Neural cell (in vitro differentiated cells): ENCODE data around the gene GGA2. TPM values are rescaled to one million over a fixed set of nuclear protein-coding genes. Genes with fewer than 3 reads are reported as not detected.

Experiments
- H2AFZ ChIP-seq: fragments of 200-600, 300-800 bp; sonication (generic), shearing (Covaris generic); 2 replicates; pipeline ENCODE4 v1.6.0; 2014; ENCODE audit warnings: low read depth, mild to moderate bottlenecking, antibody characterized with exemption, low read length, moderate library complexity
- H3F3A ChIP-seq: fragments of 200-600 bp; shearing (Covaris generic); 2 replicates; pipeline ENCODE4 v1.6.1; 2016; ENCODE audit warnings: mild to moderate bottlenecking, moderate library complexity, mixed read lengths, antibody characterized with exemption, low read length; ENCODE audit not compliant: insufficient read depth, poor library complexity, severe bottlenecking
- H3K27ac ChIP-seq: fragments of 200-600, 300-800 bp; sonication (generic), shearing (Covaris generic); 2 replicates; pipeline ENCODE4 v1.5.1; 2014; ENCODE audit warnings: mild to moderate bottlenecking, low read length, moderate library complexity
- H3K27me3 ChIP-seq: fragments of 300-800, 200-600 bp; sonication (generic), shearing (Covaris generic); 2 replicates; pipeline ENCODE4 v1.6.0; 2014; ENCODE audit warnings: mild to moderate bottlenecking, low read depth, low read length, moderate library complexity; ENCODE audit not compliant: insufficient read depth
- H3K36me3 ChIP-seq: fragments of 300-800, 200-600 bp; sonication (generic), shearing (Covaris generic); 2 replicates; pipeline ENCODE4 v1.5.1; 2014; ENCODE audit warnings: mild to moderate bottlenecking, antibody characterized with exemption, low read length, moderate library complexity; ENCODE audit not compliant: insufficient read depth
- H3K4me2 ChIP-seq: fragments of 300-800, 200-600 bp; sonication (generic), shearing (Covaris generic); 2 replicates; pipeline ENCODE4 v1.6.0; 2014; ENCODE audit warnings: mild to moderate bottlenecking, low read length
- H3K4me3 ChIP-seq: fragments of 300-800, 200-600 bp; sonication (generic), shearing (Covaris generic); 2 replicates; pipeline ENCODE4 v1.5.1; 2014; ENCODE audit warnings: mild to moderate bottlenecking, low read length, moderate library complexity
- H3K79me2 ChIP-seq: fragments of 200-600 bp; shearing (Covaris generic); replicated peaks from 2 replicates; pipeline ENCODE4 v1.6.0; 2014; ENCODE audit warnings: mild to moderate bottlenecking, low read length, moderate library complexity; ENCODE audit not compliant: insufficient read depth
- H3K9ac ChIP-seq: fragments of 300-800, 200-600 bp; sonication (generic), shearing (Covaris generic); 2 replicates; pipeline ENCODE4 v1.6.1; 2016; ENCODE audit warnings: mild to moderate bottlenecking, low read length, mixed read lengths
- H3K9me2 ChIP-seq: fragments of 200-600 bp; shearing (Covaris generic); 2 replicates; pipeline ENCODE4 v1.6.1; 2016; ENCODE audit warnings: mild to moderate bottlenecking, low read length, mixed read lengths; ENCODE audit not compliant: insufficient read depth
- H3K9me3 ChIP-seq: fragments of 200-600, 300-800 bp; sonication (generic), shearing (Covaris generic); 2 replicates; pipeline ENCODE4 v1.6.1; 2016; ENCODE audit warnings: mild to moderate bottlenecking, mixed run types, low read length, moderate library complexity, mixed read lengths
- H4K20me1 ChIP-seq: fragments of 200-600 bp; shearing (Covaris generic); 2 replicates; pipeline ENCODE4 v1.6.1; 2016; ENCODE audit warnings: mild to moderate bottlenecking, mixed run types; ENCODE audit not compliant: insufficient read depth
- CTCF ChIP-seq: fragments of 450-650 bp; IDR thresholded peaks from 2 replicates; pipeline ENCODE4 v1.5.1; 2014; ENCODE audit warnings: antibody characterized with exemption, mild to moderate bottlenecking, moderate library complexity; ENCODE audit not compliant: poor library complexity, severe bottlenecking
- EP300 ChIP-seq: fragments of 450-650 bp; conservative IDR thresholded peaks from 2 replicates; pipeline ENCODE4 v1.6.1; 2014; ENCODE audit warnings: antibody characterized with exemption, mild to moderate bottlenecking, moderate library complexity; ENCODE audit not compliant: poor library complexity, severe bottlenecking
- EZH2 ChIP-seq: fragments of 200-600, 300-800 bp; shearing (Covaris generic), sonication (generic); IDR thresholded peaks from 2 replicates; pipeline ENCODE4 v1.6.1; 2014; ENCODE audit warnings: antibody characterized with exemption, low read length, borderline replicate concordance, mild to moderate bottlenecking; ENCODE audit not compliant: insufficient read depth, poor library complexity, severe bottlenecking
- MXI1 ChIP-seq: fragments of 450-650 bp; conservative IDR thresholded peaks from 2 replicates; pipeline ENCODE4 v1.6.1; 2014; ENCODE audit warnings: antibody characterized with exemption, mild to moderate bottlenecking; ENCODE audit not compliant: poor library complexity, severe bottlenecking
- POLR2AphosphoS5 ChIP-seq: IDR thresholded peaks from 2 replicates; pipeline ENCODE4 v1.6.1; 2012
- RAD21 ChIP-seq: fragments of 450-650 bp; conservative IDR thresholded peaks from 2 replicates; pipeline ENCODE4 v1.6.1; 2014; ENCODE audit warnings: antibody characterized with exemption, mild to moderate bottlenecking, moderate library complexity
- REST ChIP-seq: IDR thresholded peaks from 2 replicates; pipeline ENCODE4 v1.6.1; 2012; ENCODE audit warnings: borderline replicate concordance
- SMC3 ChIP-seq: fragments of 450-650 bp; conservative IDR thresholded peaks from 2 replicates; pipeline ENCODE4 v1.6.1; 2014; ENCODE audit warnings: antibody characterized with exemption, mild to moderate bottlenecking, moderate library complexity; ENCODE audit not compliant: poor library complexity
- TAF1 ChIP-seq: IDR thresholded peaks from 2 replicates; pipeline ENCODE4 v1.6.1; 2012; ENCODE audit warnings: low read depth
- polyA plus RNA-seq: library from polyadenylated mRNA; depleted of rRNA; stranded (reverse); fragments of >200 nt; gene quantifications from 2 replicates; pipeline ENCODE4 v1.2.3, GENCODE V29; 2014

The GGA2 gene
- polyA plus RNA-seq, 1 donor from 2014 or later: 36.8 TPM

- H3K36me3 ChIP-seq: no peaks in the 10 kb centered on the region
Observed at GRCh38 chr16:23485841-23486240, 24.5 kb downstream of the GGA2 start.

GRCh38 chr16:23485257-23485614 is 25.1 kb downstream of the GGA2 start:
- Histone ChIP-seq H3K9me3 (no peaks in the 10 kb centered on the region), H3K79me2 (no peaks in the 10 kb centered on the region), H3K27ac (no peak overlapping the region), H3K27me3 (no peaks in the 10 kb centered on the region), H3K9ac (no peak overlapping the region), H3K36me3 (no peaks in the 10 kb centered on the region), H3K9me2 (no peaks in the 10 kb centered on the region), H3F3A (no peaks in the 10 kb centered on the region), H4K20me1 (no peaks in the 10 kb centered on the region), H3K4me3 (no peak overlapping the region), H2AFZ (no peak overlapping the region), H3K4me2 (no peak overlapping the region)
- no peak for TF ChIP-seq SMC3
- TF ChIP-seq RAD21: no peak
- TF ChIP-seq POLR2AphosphoS5: no peak
- no peak for TF ChIP-seq TAF1
- no peak for TF ChIP-seq MXI1
- no peak for TF ChIP-seq EP300
- TF ChIP-seq CTCF: no peak
- no peak for TF ChIP-seq EZH2

More at GRCh38 chr16:23485841-23486240, 24.5 kb downstream of the GGA2 start:
- Histone ChIP-seq H3K9me2 (no peaks in the 10 kb centered on the region), H3K9me3 (no peaks in the 10 kb centered on the region), H3K4me2 (no peak overlapping the region), H4K20me1 (no peaks in the 10 kb centered on the region), H3F3A (no peaks in the 10 kb centered on the region), H3K9ac (no peak overlapping the region), H3K79me2 (no peaks in the 10 kb centered on the region), H3K4me3 (no peak overlapping the region), H3K27me3 (no peaks in the 10 kb centered on the region), H3K27ac (no peak overlapping the region), H2AFZ (no peak overlapping the region)
- no peak for TF ChIP-seq REST
- TF ChIP-seq CTCF: no peak
- no peak for TF ChIP-seq EP300
- no peak for TF ChIP-seq RAD21
- no peak for TF ChIP-seq TAF1
